MCF 10A (cell line): ENCODE data around the gene ZNF316. TPM values are rescaled to one million over a fixed set of nuclear protein-coding genes. Genes with fewer than 3 reads are reported as not detected.

Source experiments
- BruUV-seq: library from RNA; stranded (reverse); fragments of 400-500 nt; replicated peaks from 2 replicates; lab custom pipeline; 2021; lab: Mats Ljungman, UMichigan
- CTCF ChIA-PET: fragments of 300-600 bp; sonication (Branson Sonifier 250); formaldehyde crosslinking; extraction: SDS; loops from one replicate; lab custom pipeline; 2021; ENCODE audit warnings: antibody characterized with exemption, inconsistent platforms; lab: Yijun Ruan, JAX
- POLR2A ChIA-PET: fragments of 300-600, 350-650 bp; sonication (Branson Sonifier 250); formaldehyde crosslinking; extraction: SDS; loops from one replicate; lab custom pipeline; 2020; ENCODE audit warnings: antibody characterized with exemption, inconsistent platforms; lab: Yijun Ruan, JAX
- DNase-seq: peaks from one replicate; pipeline ENCODE4 v3.0.0-alpha.2; 2018; ENCODE audit not compliant: unreplicated experiment
- H3K27ac Mint-ChIP-seq: one replicate; pipeline ENCODE4 v1.8.0; 2022; ENCODE audit warnings: mild to moderate bottlenecking, low read depth, mixed read lengths; ENCODE audit not compliant: unreplicated experiment
- H3K27me3 Mint-ChIP-seq: one replicate; pipeline ENCODE4 v1.8.0; 2022; ENCODE audit warnings: mixed read lengths; ENCODE audit not compliant: insufficient read depth, unreplicated experiment
- H3K36me3 Mint-ChIP-seq: one replicate; pipeline ENCODE4 v1.8.0; 2022; ENCODE audit warnings: mild to moderate bottlenecking, moderate library complexity, mixed read lengths; ENCODE audit not compliant: insufficient read depth, unreplicated experiment
- H3K4me1 Mint-ChIP-seq: one replicate; pipeline ENCODE4 v1.8.0; 2022; ENCODE audit warnings: mixed read lengths; ENCODE audit not compliant: insufficient read depth, unreplicated experiment
- H3K4me3 Mint-ChIP-seq: one replicate; pipeline ENCODE4 v1.8.0; 2022; ENCODE audit warnings: mild to moderate bottlenecking, moderate library complexity, mixed read lengths; ENCODE audit not compliant: unreplicated experiment
- H3K9me3 Mint-ChIP-seq: one replicate; pipeline ENCODE4 v1.8.0; 2022; ENCODE audit warnings: mixed read lengths; ENCODE audit not compliant: unreplicated experiment
- intact Hi-C: fragments of 100-400 bp; cut with micrococcal nuclease; formaldehyde crosslinking; loops from 2 replicates; pipeline ENCODE4 v1.14.1; 2022
- total RNA-seq: library from RNA; stranded (reverse); gene quantifications from 2 replicates; pipeline ENCODE4 v1.2.3, GENCODE V29; 2022
- TF ChIP-seq, protein P1 (sequence below): fragments of 200-600 bp; IDR thresholded peaks from one replicate; pipeline ENCODE4 v1.8.0; 2022; ENCODE audit warnings: antibody characterized with exemption, mild to moderate bottlenecking; ENCODE audit not compliant: unreplicated experiment

The ZNF316 gene
- total RNA-seq, 1 experiment from 2014 or later, result 27.1 TPM

GRCh38 chr7:6647541-6647940 is 10.4 kb downstream of the ZNF316 start:
- intact Hi-C loops, result no loop called here
- no peaks in the 10 kb centered on the region for H3K27me3 Mint-ChIP-seq
- H3K36me3 Mint-ChIP-seq, result peaks cover 71% of the 10 kb centered on the region
- H3K9me3 Mint-ChIP-seq, result no peaks in the 10 kb centered on the region
- POLR2A ChIA-PET, result no interaction called here
- H3K4me1 Mint-ChIP-seq, result no peaks in the 10 kb centered on the region
- no TSS peak for BruUV-seq
- DNase-seq, result no peak
- H3K4me3 Mint-ChIP-seq, result no peak overlapping the region
- TF ChIP-seq, protein P1, sequence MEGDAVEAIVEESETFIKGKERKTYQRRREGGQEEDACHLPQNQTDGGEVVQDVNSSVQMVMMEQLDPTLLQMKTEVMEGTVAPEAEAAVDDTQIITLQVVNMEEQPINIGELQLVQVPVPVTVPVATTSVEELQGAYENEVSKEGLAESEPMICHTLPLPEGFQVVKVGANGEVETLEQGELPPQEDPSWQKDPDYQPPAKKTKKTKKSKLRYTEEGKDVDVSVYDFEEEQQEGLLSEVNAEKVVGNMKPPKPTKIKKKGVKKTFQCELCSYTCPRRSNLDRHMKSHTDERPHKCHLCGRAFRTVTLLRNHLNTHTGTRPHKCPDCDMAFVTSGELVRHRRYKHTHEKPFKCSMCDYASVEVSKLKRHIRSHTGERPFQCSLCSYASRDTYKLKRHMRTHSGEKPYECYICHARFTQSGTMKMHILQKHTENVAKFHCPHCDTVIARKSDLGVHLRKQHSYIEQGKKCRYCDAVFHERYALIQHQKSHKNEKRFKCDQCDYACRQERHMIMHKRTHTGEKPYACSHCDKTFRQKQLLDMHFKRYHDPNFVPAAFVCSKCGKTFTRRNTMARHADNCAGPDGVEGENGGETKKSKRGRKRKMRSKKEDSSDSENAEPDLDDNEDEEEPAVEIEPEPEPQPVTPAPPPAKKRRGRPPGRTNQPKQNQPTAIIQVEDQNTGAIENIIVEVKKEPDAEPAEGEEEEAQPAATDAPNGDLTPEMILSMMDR, result no peak
- CTCF ChIA-PET, result interaction anchor here (0.6 kb wide), 1 partner anchor 342 kb away, joined by 4 read pairs; no protein-coding TSS in a partner anchor
- no peak overlapping the region for H3K27ac Mint-ChIP-seq

- CTCF ChIA-PET, result no interaction called here
- TF ChIP-seq, protein P1, result no peak
These were observed 11.1 kb downstream of the ZNF316 start for GRCh38 chr7:6648066-6648814.

DNA sequence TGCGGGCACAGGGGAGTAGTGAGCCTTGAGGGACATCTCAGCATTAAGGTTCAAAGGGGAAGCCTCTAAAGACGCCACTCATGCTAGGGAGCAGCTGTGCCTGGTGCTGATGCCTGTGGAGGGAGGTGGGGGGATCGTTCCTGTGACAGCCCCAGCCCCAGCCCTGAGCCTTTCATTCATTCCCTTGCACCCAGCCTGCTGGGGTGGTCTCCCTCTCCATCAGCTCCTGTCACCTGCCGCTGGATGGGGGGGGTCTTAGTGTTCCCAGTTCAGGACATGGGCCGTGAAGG is 11.6 kb downstream of the ZNF316 start:
- peaks cover 70% of the 10 kb centered on the region for H3K36me3 Mint-ChIP-seq
- H3K27me3 Mint-ChIP-seq, result no peaks in the 10 kb centered on the region
- intact Hi-C loops, result no loop called here
- BruUV-seq, result no TSS peak
- ChIA-PET CTCF (no interaction called here), POLR2A (no interaction called here)
- no peaks in the 10 kb centered on the region for H3K4me1 Mint-ChIP-seq
- TF ChIP-seq, protein P1, result no peak
- no peaks in the 10 kb centered on the region for H3K9me3 Mint-ChIP-seq
- H3K27ac Mint-ChIP-seq, result no peak overlapping the region
- no peak for DNase-seq
- H3K4me3 Mint-ChIP-seq, result no peak overlapping the region

More at GRCh38 chr7:6648066-6648814, 11.1 kb downstream of the ZNF316 start:
- no peak for DNase-seq
- H3K27me3 Mint-ChIP-seq, result no peaks in the 10 kb centered on the region
- H3K36me3 Mint-ChIP-seq, result peaks cover 71% of the 10 kb centered on the region
- intact Hi-C loops, result no loop called here
- H3K9me3 Mint-ChIP-seq, result no peaks in the 10 kb centered on the region
- no peak overlapping the region for H3K4me3 Mint-ChIP-seq
- H3K27ac Mint-ChIP-seq, result no peak overlapping the region
- no peaks in the 10 kb centered on the region for H3K4me1 Mint-ChIP-seq
- POLR2A ChIA-PET, result no interaction called here
- BruUV-seq, result no TSS peak

DNA sequence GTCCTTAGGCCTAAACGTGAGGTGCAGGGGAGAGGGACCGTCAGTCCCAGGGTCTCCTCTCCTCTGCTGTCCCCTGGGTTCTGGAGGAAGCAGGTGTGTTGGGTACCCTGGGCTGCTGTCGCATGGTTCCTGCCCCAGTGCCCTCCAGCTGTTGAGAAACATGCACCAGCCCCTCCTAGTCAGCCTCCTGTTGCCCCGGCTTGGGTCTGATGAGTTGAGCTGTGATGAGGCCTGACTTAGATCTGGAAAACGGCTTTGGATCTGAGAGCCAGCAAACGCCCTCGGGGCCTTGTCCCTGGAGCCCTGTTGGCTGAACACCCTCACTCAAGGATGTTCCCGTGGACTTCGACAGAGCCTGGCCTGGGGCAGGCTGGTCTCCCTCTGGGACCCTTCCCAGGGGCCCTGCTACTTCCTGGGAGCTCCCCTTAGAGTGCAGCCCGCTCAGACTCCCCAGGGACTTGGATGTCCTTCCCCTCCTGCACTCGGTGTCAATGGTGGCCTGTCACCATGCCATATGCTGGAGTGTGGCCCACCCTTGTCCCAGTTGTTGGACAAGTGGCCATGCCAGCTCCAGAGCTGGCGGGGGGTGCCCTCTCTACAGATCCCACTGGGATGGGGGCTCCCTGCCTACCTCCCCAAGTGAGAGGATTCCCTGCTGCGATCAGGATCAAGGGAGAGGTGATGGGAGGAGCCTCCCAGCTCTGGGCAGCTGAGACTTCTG is 12.3 kb downstream of the ZNF316 start:
- CTCF ChIA-PET, result interaction anchor here (0.6 kb wide), 1 partner anchor 33 kb away, joined by 3 read pairs; no protein-coding TSS in a partner anchor
- H3K27ac Mint-ChIP-seq, result no peak overlapping the region
- H3K36me3 Mint-ChIP-seq, result peaks cover 64% of the 10 kb centered on the region

More for the DNA sequence above, 12.3 kb downstream of the ZNF316 start:
- Mint-ChIP-seq H3K4me1 (no peaks in the 10 kb centered on the region), H3K27me3 (no peaks in the 10 kb centered on the region), H3K9me3 (no peaks in the 10 kb centered on the region), H3K4me3 (no peak overlapping the region)
- BruUV-seq, result no TSS peak
- intact Hi-C loops, result no loop called here
- TF ChIP-seq, protein P1, result no peak
- DNase-seq, result no peak
- POLR2A ChIA-PET, result no interaction called here
